Measurements from ENCODE around the gene ZMIZ1. TPM values are rescaled to one million over a fixed set of nuclear protein-coding genes. Genes with fewer than 3 reads are reported as not detected.

The ZMIZ1 gene
- total RNA-seq, 2 donors from 2014 or later = 32.9 to 82.6 TPM

GRCh38 chr10:79072994-79073645, 4.4 kb downstream of the ZMIZ1 start:
- Mint-ChIP-seq H3K4me1 (peaks cover 3% of the 10 kb centered on the region), H3K27me3 (no peaks in the 10 kb centered on the region), H3K36me3 (ENCODE audit: low read depth) (peaks cover 10% of the 10 kb centered on the region), H3K4me3 (peak overlapping the region; percentile 87), H3K9me3 (no peaks in the 10 kb centered on the region), H3K27ac (peak overlapping the region; percentile 59)
- ATAC-seq (replicated peaks) = no peak

GRCh38 chr10:79073784-79074432, 5.1 kb downstream of the ZMIZ1 start:
- Mint-ChIP-seq H3K36me3 (ENCODE audit: low read depth) (peaks cover 10% of the 10 kb centered on the region), H3K4me3 (no peak overlapping the region), H3K27me3 (no peaks in the 10 kb centered on the region), H3K27ac (no peak overlapping the region), H3K9me3 (no peaks in the 10 kb centered on the region), H3K4me1 (peaks cover 3% of the 10 kb centered on the region)
- no peak for ATAC-seq (replicated peaks)

GRCh38 chr10:79074732-79075131, 6.0 kb downstream of the ZMIZ1 start:
- ATAC-seq (replicated peaks) = no peak
- no peaks in the 10 kb centered on the region for H3K9me3 Mint-ChIP-seq
- H3K4me3 Mint-ChIP-seq = no peak overlapping the region
- H3K4me1 Mint-ChIP-seq = peaks cover 3% of the 10 kb centered on the region
- no peak overlapping the region for H3K27ac Mint-ChIP-seq
- peaks cover 6% of the 10 kb centered on the region for H3K36me3 Mint-ChIP-seq (ENCODE audit: low read depth)
- no peaks in the 10 kb centered on the region for H3K27me3 Mint-ChIP-seq

- ATAC-seq (replicated peaks) = no peak
- Mint-ChIP-seq H3K36me3 (ENCODE audit: low read depth) (peaks cover 5% of the 10 kb centered on the region), H3K4me1 (peaks cover 3% of the 10 kb centered on the region), H3K9me3 (no peaks in the 10 kb centered on the region), H3K27ac (no peak overlapping the region), H3K27me3 (no peaks in the 10 kb centered on the region), H3K4me3 (no peak overlapping the region)
Measured at GRCh38 chr10:79075418-79075817, 6.7 kb downstream of the ZMIZ1 start.

GRCh38 chr10:79077488-79078173, 8.9 kb downstream of the ZMIZ1 start:
- no peak for ATAC-seq (replicated peaks)
- peaks cover 2% of the 10 kb centered on the region for H3K4me1 Mint-ChIP-seq
- H3K4me3 Mint-ChIP-seq = no peak overlapping the region
- H3K9me3 Mint-ChIP-seq = no peaks in the 10 kb centered on the region
- H3K27me3 Mint-ChIP-seq = no peaks in the 10 kb centered on the region
- H3K27ac Mint-ChIP-seq = no peak overlapping the region
- no peaks in the 10 kb centered on the region for H3K36me3 Mint-ChIP-seq (ENCODE audit: low read depth)

- peaks cover 7% of the 10 kb centered on the region for H3K4me1 Mint-ChIP-seq
- no peaks in the 10 kb centered on the region for H3K9me3 Mint-ChIP-seq
- H3K4me3 Mint-ChIP-seq = no peak overlapping the region
- no peaks in the 10 kb centered on the region for H3K27me3 Mint-ChIP-seq
- H3K36me3 Mint-ChIP-seq (ENCODE audit: low read depth) = no peaks in the 10 kb centered on the region
- H3K27ac Mint-ChIP-seq = no peak overlapping the region
- ATAC-seq (replicated peaks) = no peak
Measured at GRCh38 chr10:79078367-79079053, 9.7 kb downstream of the ZMIZ1 start.

GRCh38 chr10:79079054-79079397, 10.3 kb downstream of the ZMIZ1 start:
- peaks cover 11% of the 10 kb centered on the region for H3K4me1 Mint-ChIP-seq
- no peaks in the 10 kb centered on the region for H3K27me3 Mint-ChIP-seq
- no peak for ATAC-seq (replicated peaks)
- no peaks in the 10 kb centered on the region for H3K36me3 Mint-ChIP-seq (ENCODE audit: low read depth)
- H3K4me3 Mint-ChIP-seq = no peak overlapping the region
- no peaks in the 10 kb centered on the region for H3K9me3 Mint-ChIP-seq
- H3K27ac Mint-ChIP-seq = no peak overlapping the region

GRCh38 chr10:79079490-79080355, 11.0 kb downstream of the ZMIZ1 start:
- no peak for ATAC-seq (replicated peaks)
- Mint-ChIP-seq H3K9me3 (no peaks in the 10 kb centered on the region), H3K27me3 (no peaks in the 10 kb centered on the region), H3K27ac (no peak overlapping the region), H3K36me3 (ENCODE audit: low read depth) (no peaks in the 10 kb centered on the region), H3K4me3 (no peak overlapping the region), H3K4me1 (peaks cover 18% of the 10 kb centered on the region)

GRCh38 chr10:79081353-79082034, 12.7 kb downstream of the ZMIZ1 start:
- peaks cover 19% of the 10 kb centered on the region for H3K4me1 Mint-ChIP-seq
- no peak for ATAC-seq (replicated peaks)
- no peaks in the 10 kb centered on the region for H3K27me3 Mint-ChIP-seq
- no peaks in the 10 kb centered on the region for H3K36me3 Mint-ChIP-seq (ENCODE audit: low read depth)
- no peaks in the 10 kb centered on the region for H3K9me3 Mint-ChIP-seq
- no peak overlapping the region for H3K27ac Mint-ChIP-seq
- H3K4me3 Mint-ChIP-seq = no peak overlapping the region

- Mint-ChIP-seq H3K27ac (no peak overlapping the region), H3K36me3 (ENCODE audit: low read depth) (no peaks in the 10 kb centered on the region), H3K4me1 (peaks cover 19% of the 10 kb centered on the region), H3K4me3 (no peak overlapping the region), H3K9me3 (no peaks in the 10 kb centered on the region), H3K27me3 (no peaks in the 10 kb centered on the region)
- ATAC-seq (replicated peaks) = no peak
Measured at GRCh38 chr10:79082035-79082373, 13.2 kb downstream of the ZMIZ1 start.

GRCh38 chr10:79082631-79083596, 14.1 kb downstream of the ZMIZ1 start:
- H3K4me3 Mint-ChIP-seq = no peak overlapping the region
- peak overlapping the region; percentile 16 for H3K27ac Mint-ChIP-seq
- no peak for ATAC-seq (replicated peaks)
- no peaks in the 10 kb centered on the region for H3K36me3 Mint-ChIP-seq (ENCODE audit: low read depth)
- no peaks in the 10 kb centered on the region for H3K27me3 Mint-ChIP-seq
- H3K9me3 Mint-ChIP-seq = no peaks in the 10 kb centered on the region
- peaks cover 19% of the 10 kb centered on the region for H3K4me1 Mint-ChIP-seq

- ATAC-seq (replicated peaks) = peak; percentile 61
- H3K4me3 Mint-ChIP-seq = peak overlapping the region; percentile 23
- no peaks in the 10 kb centered on the region for H3K36me3 Mint-ChIP-seq (ENCODE audit: low read depth)
- no peaks in the 10 kb centered on the region for H3K27me3 Mint-ChIP-seq
- H3K4me1 Mint-ChIP-seq = peaks cover 19% of the 10 kb centered on the region
- H3K27ac Mint-ChIP-seq = peak overlapping the region; percentile 65
- H3K9me3 Mint-ChIP-seq = no peaks in the 10 kb centered on the region
Measured at GRCh38 chr10:79084012-79084971, 15.5 kb downstream of the ZMIZ1 start.
